GM12878 (cell line): ENCODE results near the gene SEMA5A. TPM values are rescaled to one million over a fixed set of nuclear protein-coding genes. Genes with fewer than 3 reads are reported as not detected.

Experiments used
- ATAC-seq: fragments of 200-7000 bp; cut with Tn5 transposase; 3 replicates; pipeline ENCODE4 v1.9.1; 2020; ENCODE audit warnings: mild to moderate bottlenecking, moderate library complexity
- BruUV-seq: library from RNA; stranded (reverse); fragments of 400-500 nt; replicated peaks from 2 replicates; lab custom pipeline; 2021; lab: Mats Ljungman, UMichigan
- CTCF ChIA-PET: fragments of 300-600 bp; sonication (Branson Sonifier 250); formaldehyde crosslinking; extraction: SDS; loops from one replicate; lab custom pipeline; 2021; ENCODE audit warnings: inconsistent platforms; lab: Yijun Ruan, JAX
- POLR2A ChIA-PET: fragments of 350-600 bp; formaldehyde crosslinking; extraction: SDS; loops from one replicate; lab custom pipeline; 2021; ENCODE audit warnings: inconsistent platforms; lab: Charles Lee
- RAD21 ChIA-PET: fragments of 300-600 bp; sonication (Branson Sonifier 250); formaldehyde crosslinking; loops from one replicate; lab custom pipeline; 2023; ENCODE audit warnings: antibody characterized with exemption; ENCODE audit not compliant: unreplicated experiment; lab: Charles Lee
- SMC1A ChIA-PET: fragments of 300-600 bp; sonication (Branson Sonifier 250); formaldehyde crosslinking; loops from one replicate; lab custom pipeline; 2023; ENCODE audit not compliant: unreplicated experiment, uncharacterized antibody; lab: Charles Lee
- DNase-seq: peaks from one replicate; pipeline ENCODE4 v3.0.0-alpha.2; 2011; ENCODE audit warnings: low read depth, low spot score
- FAIRE-seq: peaks from 3 replicates; lab custom pipeline; 2011; peaks lifted over from hg19 to GRCh38; lab: Jason Lieb, UNC
- H2AFZ ChIP-seq: 2 replicates; pipeline ENCODE4 v1.6.0; 2011; ENCODE audit warnings: low read depth, low read length, control low read depth; ENCODE audit not compliant: control insufficient read depth
- H3K27ac ChIP-seq: 2 replicates; pipeline ENCODE4 v1.5.1; 2011; ENCODE audit warnings: control low read depth; ENCODE audit not compliant: control insufficient read depth, insufficient read depth
- H3K27me3 ChIP-seq, 2 experiments: replicated peaks in 1 of 2; 2 replicates each; pipeline versions ENCODE4 v1.6.0 to v1.6.1; 2011; ENCODE audit warnings: low read length in 1 of 2; ENCODE audit not compliant: control insufficient read depth in 2 of 2, insufficient read depth in 2 of 2
- H3K36me3 ChIP-seq, 2 experiments: 2 replicates each; pipeline ENCODE4 v1.5.1; 2011; ENCODE audit warnings: low read length in 1 of 2; ENCODE audit not compliant: control insufficient read depth in 2 of 2, insufficient read depth in 2 of 2
- H3K4me1 ChIP-seq: 2 replicates; pipeline ENCODE4 v1.6.1; 2011; ENCODE audit warnings: mild to moderate bottlenecking, low read length, moderate library complexity, mixed read lengths; ENCODE audit not compliant: control insufficient read depth, insufficient read depth
- H3K4me2 ChIP-seq: 2 replicates; pipeline ENCODE4 v1.6.0; 2011; ENCODE audit warnings: control low read depth; ENCODE audit not compliant: control insufficient read depth, insufficient read depth
- H3K4me3 ChIP-seq: fragments of 200-600 bp; sonication (generic); 2 replicates; pipeline ENCODE4 v1.5.1; 2016
- H3K79me2 ChIP-seq: 2 replicates; pipeline ENCODE4 v1.6.0; 2011; ENCODE audit warnings: low read length; ENCODE audit not compliant: control insufficient read depth, insufficient read depth
- H3K9ac ChIP-seq: 2 replicates; pipeline ENCODE4 v1.8.0; 2011; ENCODE audit warnings: low read length, control low read depth, mixed read lengths; ENCODE audit not compliant: control insufficient read depth, insufficient read depth
- H3K9me3 ChIP-seq: replicated peaks from 3 replicates; pipeline ENCODE4 v1.5.1; 2011; ENCODE audit warnings: mild to moderate bottlenecking, low read length; ENCODE audit not compliant: control insufficient read depth, insufficient read depth
- H4K20me1 ChIP-seq: 2 replicates; pipeline ENCODE4 v1.6.0; 2011; ENCODE audit not compliant: control insufficient read depth, insufficient read depth
- BACH1 ChIP-seq: fragments of 450-650 bp; IDR thresholded peaks from 2 replicates; pipeline ENCODE4 v1.6.1; 2017; ENCODE audit warnings: mild to moderate bottlenecking, borderline replicate concordance
- FOXM1 ChIP-seq: IDR thresholded peaks from 2 replicates; pipeline ENCODE4 v1.6.1; 2012; ENCODE audit warnings: low read depth, mild to moderate bottlenecking, inconsistent platforms, low read length, moderate library complexity
- HDGF ChIP-seq: fragments of 450-650 bp; IDR thresholded peaks from 2 replicates; pipeline ENCODE4 v1.6.1; 2016; ENCODE audit warnings: antibody characterized with exemption
- IKZF1 ChIP-seq: fragments of 450-650 bp; conservative IDR thresholded peaks from 2 replicates; pipeline ENCODE4 v1.6.1; 2017; ENCODE audit warnings: antibody characterized with exemption, mild to moderate bottlenecking
- KDM1A ChIP-seq: fragments of 200-600 bp; sonication (generic); IDR thresholded peaks from 2 replicates; pipeline ENCODE4 v1.6.1; 2016; ENCODE audit warnings: borderline replicate concordance
- RAD21 ChIP-seq: IDR thresholded peaks from 2 replicates; pipeline ENCODE4 v1.6.1; 2011; ENCODE audit warnings: mild to moderate bottlenecking, low read depth, low read length, moderate library complexity; ENCODE audit not compliant: insufficient read depth
- RBBP5 ChIP-seq: fragments of 200-600 bp; sonication (generic); conservative IDR thresholded peaks from 2 replicates; pipeline ENCODE4 v1.6.1; 2016
- RFX5 ChIP-seq: IDR thresholded peaks from 2 replicates; pipeline ENCODE4 v1.6.1; 2011; ENCODE audit warnings: low read depth, low read length, improper control_type of control experiment
- SMAD1 ChIP-seq: fragments of 450-650 bp; IDR thresholded peaks from 2 replicates; pipeline ENCODE4 v1.6.1; 2018; ENCODE audit warnings: mild to moderate bottlenecking, low read depth; ENCODE audit not compliant: partially characterized antibody
- YY1 ChIP-seq: IDR thresholded peaks from 2 replicates; pipeline ENCODE4 v1.6.1; 2011; ENCODE audit warnings: low read depth, mild to moderate bottlenecking, low read length
- ZNF384 ChIP-seq: IDR thresholded peaks from 2 replicates; pipeline ENCODE4 v1.6.1; 2012; ENCODE audit warnings: low read depth, mild to moderate bottlenecking, low read length, improper control_type of control experiment, borderline replicate concordance
- WGBS: methylation state at CpG from one replicate; pipeline ENCODE4 v1.1.6; 2016; ENCODE audit warnings: low lambda C conversion rate; ENCODE audit not compliant: insufficient replicate concordance, insufficient coverage; ENCODE audit errors: missing lambda C conversion rate; 5-methylcytosine and 5-hydroxymethylcytosine counted together
- in situ Hi-C: fragments of 300-500 bp; cut with MboI; formaldehyde crosslinking; loops from 9 replicates; pipeline ENCODE4 v1.14.3; 2018; ENCODE audit warnings: mixed read lengths
- intact Hi-C: fragments of 100-400 bp; cut with micrococcal nuclease; formaldehyde crosslinking; loops from one replicate; pipeline ENCODE4 v1.14.2; 2022; ENCODE audit not compliant: unreplicated experiment
- polyA plus RNA-seq, 11 experiments: library from polyadenylated mRNA; depleted of rRNA in 4 of 11; unstranded in 6 of 11; stranded (reverse) in 5 of 11; fragments of >200 nt; fragmentation: Nextera tagmentation in 4 of 11; fragmentation: Illumina TruSeq in 1 of 11; extraction: Ambion mirVana in 4 of 11; extraction: Trizol in 1 of 11; gene quantifications; 1 replicate in 1 of 11; 2 replicates in 10 of 11; pipeline versions ENCODE4 v1.2.1 to v1.2.3, GENCODE V29; 2011 to 2016; ENCODE audit warnings: inconsistent platforms in 2 of 11, missing spikeins in 2 of 11, low read depth in 1 of 11
- total RNA-seq, 4 experiments: library from RNA; depleted of rRNA in 3 of 4; stranded (reverse); fragments of >200 nt in 3 of 4; fragmentation: Illumina TruSeq in 1 of 4; extraction: Trizol in 1 of 4; gene quantifications; 2 replicates each; pipeline versions ENCODE4 v1.2.1 to v1.2.3, GENCODE V29; 2013 to 2021
- TF ChIP-seq, protein P1 (sequence below): fragments of 450-650 bp; IDR thresholded peaks from 2 replicates; pipeline ENCODE4 v1.6.1; 2017; ENCODE audit warnings: mild to moderate bottlenecking, moderate library complexity
- TF ChIP-seq, protein P2 (sequence below): fragments of 450-650 bp; IDR thresholded peaks from 2 replicates; pipeline ENCODE4 v1.6.1; 2017; ENCODE audit warnings: antibody characterized with exemption, mild to moderate bottlenecking, moderate library complexity

The SEMA5A gene
- total and polyA plus RNA-seq, 10 of the 15 experiments (the other 5 are each of a cell fraction or from before 2014, with no cell fraction given): 0.03 to 2.4 (median 0.09) TPM; not detected in 1

DNA sequence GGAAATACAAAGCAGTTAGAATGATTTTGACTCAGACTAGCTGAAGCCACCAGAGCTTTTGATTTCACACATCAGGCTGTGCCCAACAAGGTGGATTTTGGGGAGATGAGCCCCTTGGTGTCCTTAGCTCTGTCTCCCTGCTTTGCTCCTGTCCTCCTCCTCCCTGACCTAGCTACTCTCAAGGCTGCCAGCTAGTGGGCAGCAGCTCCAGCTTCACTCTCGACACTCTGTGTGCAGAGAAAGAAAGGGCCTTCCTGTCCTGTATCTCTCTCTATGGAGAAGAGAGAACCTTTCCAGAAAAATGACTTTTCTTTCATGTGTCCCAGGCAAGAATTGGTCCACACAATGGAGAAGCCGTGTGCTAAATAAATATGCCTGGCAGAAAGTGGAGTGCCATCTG, 446.2 kb downstream of the SEMA5A start (continued):
- TF ChIP-seq BACH1 (no peak), FOXM1 (no peak)

DNA sequence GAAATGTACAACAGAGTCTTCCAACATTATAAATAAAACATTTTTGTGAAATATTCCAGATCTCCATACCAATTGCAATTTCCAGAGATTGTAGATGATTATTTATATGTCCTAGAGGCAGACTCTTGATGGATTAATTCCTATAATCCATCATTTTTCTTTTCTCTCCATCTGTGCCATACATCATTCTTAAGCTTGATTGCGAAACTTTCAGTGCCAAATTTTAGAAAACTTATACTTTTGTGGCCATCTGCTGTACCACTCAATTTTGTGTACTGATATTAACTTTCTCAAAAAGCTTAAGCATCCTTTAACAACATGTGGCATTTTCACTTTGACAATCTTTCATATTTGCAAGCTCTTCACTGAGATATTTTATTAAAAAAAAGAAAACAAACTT, 446.9 kb downstream of the SEMA5A start:
- H3K27me3 ChIP-seq: no peaks in the 10 kb centered on the region; a peak in 1 of 4 replicates
- no peak for DNase-seq
- H3K79me2 ChIP-seq: no peaks in the 10 kb centered on the region
- no peaks in the 10 kb centered on the region for H4K20me1 ChIP-seq
- in situ Hi-C loops: no loop called here
- 0% methylated on average over 1 of the region's 1 CpG for WGBS
- no peak overlapping the region for H2AFZ ChIP-seq
- no TSS peak for BruUV-seq
- no peaks in the 10 kb centered on the region for H3K9me3 ChIP-seq
- no peak overlapping the region for H3K27ac ChIP-seq
- no peak overlapping the region for H3K4me3 ChIP-seq
- H3K4me2 ChIP-seq: no peak overlapping the region
- ChIA-PET SMC1A (interaction anchor here (0.9 to 2.0 kb wide), 6 partner anchors 8 to 233 kb away, joined by 3 to 5 read pairs (median 3); no protein-coding TSS in a partner anchor), POLR2A (no interaction called here), RAD21 (interaction anchor here (0.6 kb wide), 1 partner anchor 263 kb away, joined by 3 read pairs; no protein-coding TSS in a partner anchor), CTCF (interaction anchor here (0.8 to 2.3 kb wide), 7 partner anchors 9 to 215 kb away, joined by 3 to 8 read pairs (median 3); no protein-coding TSS in a partner anchor)
- H3K36me3 ChIP-seq: no peaks in the 10 kb centered on the region
- no peak for ATAC-seq
- H3K9ac ChIP-seq: no peak overlapping the region
- H3K4me1 ChIP-seq: no peaks in the 10 kb centered on the region
- intact Hi-C loops: no loop called here
- FAIRE-seq: no peak
- TF ChIP-seq ZNF384 (no peak), IKZF1 (no peak), RAD21 (no peak), YY1 (no peak), KDM1A (no peak), SMAD1 (no peak), RBBP5 (no peak), RFX5 (no peak), HDGF (no peak)
- TF ChIP-seq, protein P1, sequence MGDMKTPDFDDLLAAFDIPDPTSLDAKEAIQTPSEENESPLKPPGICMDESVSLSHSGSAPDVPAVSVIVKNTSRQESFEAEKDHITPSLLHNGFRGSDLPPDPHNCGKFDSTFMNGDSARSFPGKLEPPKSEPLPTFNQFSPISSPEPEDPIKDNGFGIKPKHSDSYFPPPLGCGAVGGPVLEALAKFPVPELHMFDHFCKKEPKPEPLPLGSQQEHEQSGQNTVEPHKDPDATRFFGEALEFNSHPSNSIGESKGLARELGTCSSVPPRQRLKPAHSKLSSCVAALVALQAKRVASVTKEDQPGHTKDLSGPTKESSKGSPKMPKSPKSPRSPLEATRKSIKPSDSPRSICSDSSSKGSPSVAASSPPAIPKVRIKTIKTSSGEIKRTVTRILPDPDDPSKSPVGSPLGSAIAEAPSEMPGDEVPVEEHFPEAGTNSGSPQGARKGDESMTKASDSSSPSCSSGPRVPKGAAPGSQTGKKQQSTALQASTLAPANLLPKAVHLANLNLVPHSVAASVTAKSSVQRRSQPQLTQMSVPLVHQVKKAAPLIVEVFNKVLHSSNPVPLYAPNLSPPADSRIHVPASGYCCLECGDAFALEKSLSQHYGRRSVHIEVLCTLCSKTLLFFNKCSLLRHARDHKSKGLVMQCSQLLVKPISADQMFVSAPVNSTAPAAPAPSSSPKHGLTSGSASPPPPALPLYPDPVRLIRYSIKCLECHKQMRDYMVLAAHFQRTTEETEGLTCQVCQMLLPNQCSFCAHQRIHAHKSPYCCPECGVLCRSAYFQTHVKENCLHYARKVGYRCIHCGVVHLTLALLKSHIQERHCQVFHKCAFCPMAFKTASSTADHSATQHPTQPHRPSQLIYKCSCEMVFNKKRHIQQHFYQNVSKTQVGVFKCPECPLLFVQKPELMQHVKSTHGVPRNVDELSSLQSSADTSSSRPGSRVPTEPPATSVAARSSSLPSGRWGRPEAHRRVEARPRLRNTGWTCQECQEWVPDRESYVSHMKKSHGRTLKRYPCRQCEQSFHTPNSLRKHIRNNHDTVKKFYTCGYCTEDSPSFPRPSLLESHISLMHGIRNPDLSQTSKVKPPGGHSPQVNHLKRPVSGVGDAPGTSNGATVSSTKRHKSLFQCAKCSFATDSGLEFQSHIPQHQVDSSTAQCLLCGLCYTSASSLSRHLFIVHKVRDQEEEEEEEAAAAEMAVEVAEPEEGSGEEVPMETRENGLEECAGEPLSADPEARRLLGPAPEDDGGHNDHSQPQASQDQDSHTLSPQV: no peak
- TF ChIP-seq, protein P2, sequence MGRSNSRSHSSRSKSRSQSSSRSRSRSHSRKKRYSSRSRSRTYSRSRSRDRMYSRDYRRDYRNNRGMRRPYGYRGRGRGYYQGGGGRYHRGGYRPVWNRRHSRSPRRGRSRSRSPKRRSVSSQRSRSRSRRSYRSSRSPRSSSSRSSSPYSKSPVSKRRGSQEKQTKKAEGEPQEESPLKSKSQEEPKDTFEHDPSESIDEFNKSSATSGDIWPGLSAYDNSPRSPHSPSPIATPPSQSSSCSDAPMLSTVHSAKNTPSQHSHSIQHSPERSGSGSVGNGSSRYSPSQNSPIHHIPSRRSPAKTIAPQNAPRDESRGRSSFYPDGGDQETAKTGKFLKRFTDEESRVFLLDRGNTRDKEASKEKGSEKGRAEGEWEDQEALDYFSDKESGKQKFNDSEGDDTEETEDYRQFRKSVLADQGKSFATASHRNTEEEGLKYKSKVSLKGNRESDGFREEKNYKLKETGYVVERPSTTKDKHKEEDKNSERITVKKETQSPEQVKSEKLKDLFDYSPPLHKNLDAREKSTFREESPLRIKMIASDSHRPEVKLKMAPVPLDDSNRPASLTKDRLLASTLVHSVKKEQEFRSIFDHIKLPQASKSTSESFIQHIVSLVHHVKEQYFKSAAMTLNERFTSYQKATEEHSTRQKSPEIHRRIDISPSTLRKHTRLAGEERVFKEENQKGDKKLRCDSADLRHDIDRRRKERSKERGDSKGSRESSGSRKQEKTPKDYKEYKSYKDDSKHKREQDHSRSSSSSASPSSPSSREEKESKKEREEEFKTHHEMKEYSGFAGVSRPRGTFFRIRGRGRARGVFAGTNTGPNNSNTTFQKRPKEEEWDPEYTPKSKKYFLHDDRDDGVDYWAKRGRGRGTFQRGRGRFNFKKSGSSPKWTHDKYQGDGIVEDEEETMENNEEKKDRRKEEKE: no peak
